ENCODE measurements around the gene LAMA4.

LAMA4 gene, protein sequence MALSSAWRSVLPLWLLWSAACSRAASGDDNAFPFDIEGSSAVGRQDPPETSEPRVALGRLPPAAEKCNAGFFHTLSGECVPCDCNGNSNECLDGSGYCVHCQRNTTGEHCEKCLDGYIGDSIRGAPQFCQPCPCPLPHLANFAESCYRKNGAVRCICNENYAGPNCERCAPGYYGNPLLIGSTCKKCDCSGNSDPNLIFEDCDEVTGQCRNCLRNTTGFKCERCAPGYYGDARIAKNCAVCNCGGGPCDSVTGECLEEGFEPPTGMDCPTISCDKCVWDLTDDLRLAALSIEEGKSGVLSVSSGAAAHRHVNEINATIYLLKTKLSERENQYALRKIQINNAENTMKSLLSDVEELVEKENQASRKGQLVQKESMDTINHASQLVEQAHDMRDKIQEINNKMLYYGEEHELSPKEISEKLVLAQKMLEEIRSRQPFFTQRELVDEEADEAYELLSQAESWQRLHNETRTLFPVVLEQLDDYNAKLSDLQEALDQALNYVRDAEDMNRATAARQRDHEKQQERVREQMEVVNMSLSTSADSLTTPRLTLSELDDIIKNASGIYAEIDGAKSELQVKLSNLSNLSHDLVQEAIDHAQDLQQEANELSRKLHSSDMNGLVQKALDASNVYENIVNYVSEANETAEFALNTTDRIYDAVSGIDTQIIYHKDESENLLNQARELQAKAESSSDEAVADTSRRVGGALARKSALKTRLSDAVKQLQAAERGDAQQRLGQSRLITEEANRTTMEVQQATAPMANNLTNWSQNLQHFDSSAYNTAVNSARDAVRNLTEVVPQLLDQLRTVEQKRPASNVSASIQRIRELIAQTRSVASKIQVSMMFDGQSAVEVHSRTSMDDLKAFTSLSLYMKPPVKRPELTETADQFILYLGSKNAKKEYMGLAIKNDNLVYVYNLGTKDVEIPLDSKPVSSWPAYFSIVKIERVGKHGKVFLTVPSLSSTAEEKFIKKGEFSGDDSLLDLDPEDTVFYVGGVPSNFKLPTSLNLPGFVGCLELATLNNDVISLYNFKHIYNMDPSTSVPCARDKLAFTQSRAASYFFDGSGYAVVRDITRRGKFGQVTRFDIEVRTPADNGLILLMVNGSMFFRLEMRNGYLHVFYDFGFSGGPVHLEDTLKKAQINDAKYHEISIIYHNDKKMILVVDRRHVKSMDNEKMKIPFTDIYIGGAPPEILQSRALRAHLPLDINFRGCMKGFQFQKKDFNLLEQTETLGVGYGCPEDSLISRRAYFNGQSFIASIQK (N-terminal part only)

DNA sequence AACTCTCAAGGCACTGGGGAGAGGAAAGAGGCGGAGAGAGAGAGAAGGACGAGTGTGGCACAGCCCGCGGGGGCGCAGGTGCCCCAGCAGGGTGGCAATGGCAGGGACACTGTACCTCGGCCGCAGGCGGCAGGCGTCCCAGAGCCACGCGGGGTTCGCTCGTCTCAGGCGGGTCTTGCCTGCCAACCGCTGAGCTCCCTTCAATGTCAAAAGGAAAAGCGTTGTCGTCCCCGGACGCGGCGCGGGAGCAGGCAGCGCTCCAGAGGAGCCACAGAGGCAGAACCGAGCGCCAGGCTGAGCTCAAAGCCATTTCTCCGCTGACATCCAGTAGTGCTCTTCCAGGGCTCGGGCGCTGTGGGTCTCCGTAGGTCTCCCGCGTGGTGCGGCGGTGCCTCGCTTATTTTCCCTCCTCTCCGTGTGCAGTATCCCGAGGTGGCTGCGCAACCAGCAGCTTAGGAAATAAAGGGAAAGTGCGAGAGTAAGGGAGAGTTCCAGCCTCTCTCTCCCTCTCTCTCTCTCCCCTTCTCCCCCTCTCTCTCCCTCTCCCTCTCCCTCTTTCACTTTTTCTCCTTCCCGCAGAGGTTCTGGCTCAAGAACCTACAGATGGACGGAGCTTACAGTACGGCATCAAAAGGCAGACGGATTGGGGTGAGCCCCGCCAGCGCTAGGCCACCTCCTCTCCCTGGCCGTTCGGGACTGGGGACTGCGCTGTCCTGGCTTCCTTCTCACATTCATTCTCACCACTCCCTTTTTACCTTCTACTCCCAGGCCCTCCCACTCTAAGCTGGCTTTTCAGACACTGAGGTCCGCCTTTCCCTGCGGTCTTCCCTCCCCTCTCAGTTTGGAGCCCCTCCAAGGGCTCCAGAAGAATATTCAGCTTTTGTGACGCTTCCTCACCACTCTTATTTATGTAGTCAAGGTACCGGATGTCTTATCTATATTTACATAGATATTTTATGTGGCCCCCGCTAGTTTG is at the start of gene LAMA4:
Gene LAMA4, minus strand, starts transcription at position 727 of the 976 bp plus-strand sequence. Its CDS starts 417 bp downstream, at position 310.
- no peak for DNase-seq

DNA sequence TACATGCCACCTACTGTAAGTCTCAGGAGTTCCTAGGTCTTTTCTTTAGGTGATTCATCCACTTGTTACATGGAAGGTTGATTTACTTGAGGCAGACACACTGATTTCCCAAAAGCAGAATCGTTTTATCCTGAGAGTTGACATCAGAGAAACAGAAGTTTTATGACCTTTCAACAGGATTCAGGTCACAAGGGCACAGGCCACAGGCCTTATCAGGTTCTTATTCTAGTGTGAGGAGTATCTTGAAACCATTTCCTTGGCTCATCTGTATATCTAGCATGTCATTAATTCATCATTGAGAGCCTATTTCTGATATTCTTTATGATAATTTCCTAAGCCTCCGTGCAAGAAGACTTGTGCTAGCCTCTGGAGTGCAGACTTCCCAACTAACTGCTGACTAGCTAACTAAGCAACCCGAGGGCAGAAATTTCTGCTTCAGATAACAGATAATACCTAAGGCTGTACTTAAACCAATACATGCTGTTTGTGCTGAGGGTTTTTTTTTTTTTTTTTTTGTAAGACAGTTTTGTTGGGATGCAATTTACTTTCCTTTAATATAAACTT is 47.9 kb upstream of the LAMA4 start:
- DNase-seq, result no peak

DNA sequence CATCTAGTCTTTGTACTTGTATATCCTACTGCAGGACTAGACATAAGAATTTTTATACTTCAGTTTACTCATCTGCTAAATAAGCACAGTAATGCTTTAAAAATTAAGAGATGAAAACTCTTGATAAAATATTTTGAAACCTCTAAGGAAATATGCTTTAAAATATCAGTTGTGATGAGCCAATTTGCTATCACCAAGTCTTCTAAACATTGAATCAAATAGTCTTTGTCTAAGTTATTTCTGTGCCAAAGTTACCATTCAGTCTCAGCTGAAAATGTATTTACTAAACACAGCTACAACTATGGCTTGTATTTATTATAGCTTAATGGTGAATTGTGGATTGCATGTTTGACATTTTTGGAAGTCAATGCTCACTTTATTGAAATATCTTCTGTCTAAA is 46.5 kb upstream of the LAMA4 start:
- DNase-seq, result no peak

DNA sequence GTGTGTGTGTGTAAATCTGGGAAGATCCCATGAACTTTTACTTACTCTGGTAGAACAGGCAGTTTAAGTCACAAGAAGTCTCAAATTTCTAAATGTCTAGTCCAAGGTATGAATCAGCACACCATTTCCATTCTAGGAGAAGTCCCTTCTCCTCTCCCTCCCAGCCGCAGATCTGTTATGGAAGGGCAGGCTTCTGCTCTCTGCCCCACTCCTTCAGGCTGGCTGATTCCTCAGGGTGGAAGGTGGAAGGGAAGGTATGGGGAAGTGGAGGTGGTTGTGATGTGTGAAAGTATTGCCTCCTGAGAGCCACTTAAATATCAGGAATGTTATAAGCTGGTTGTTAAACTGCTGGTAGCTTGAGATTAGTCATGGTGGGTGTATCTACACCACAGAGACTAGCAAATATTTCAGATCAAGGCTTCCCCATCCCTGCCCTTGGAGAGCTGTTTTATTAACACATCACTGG is 44.5 kb upstream of the LAMA4 start:
- no peak for DNase-seq

DNA sequence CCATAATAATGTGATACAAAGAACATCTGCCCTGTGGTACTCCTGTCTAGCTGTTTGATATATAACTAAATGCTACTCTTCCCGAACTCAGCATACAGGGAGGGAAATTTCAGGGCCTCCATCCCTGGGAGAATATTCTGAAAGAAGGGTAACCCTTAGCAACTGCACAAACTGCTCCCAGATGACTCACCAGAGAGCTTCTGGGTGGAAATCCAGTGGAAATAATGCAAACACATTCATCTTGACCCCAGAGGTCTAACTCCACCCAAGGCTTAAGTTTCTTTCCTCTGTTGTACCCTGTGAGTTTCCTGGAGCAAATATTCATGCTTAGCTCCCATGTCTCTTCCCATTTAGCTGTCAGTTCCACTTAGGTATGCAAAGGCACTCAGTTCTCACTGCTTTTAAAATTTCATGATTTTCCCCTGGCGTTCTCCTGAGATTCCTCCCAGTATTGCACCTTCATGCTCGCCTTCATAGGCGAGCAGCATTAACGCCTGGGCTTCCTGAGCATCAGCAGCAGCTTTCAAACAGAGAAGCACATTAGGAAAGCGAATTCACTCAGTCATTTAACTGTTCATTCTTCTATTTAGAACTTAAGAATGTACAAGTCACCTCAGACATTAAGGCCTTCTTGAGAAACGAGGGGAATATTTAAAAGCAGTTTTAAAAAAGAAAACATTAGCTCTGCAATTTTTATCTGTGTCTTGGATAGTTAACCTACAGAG is 43.8 kb upstream of the LAMA4 start:
- DNase-seq, result no peak

DNA sequence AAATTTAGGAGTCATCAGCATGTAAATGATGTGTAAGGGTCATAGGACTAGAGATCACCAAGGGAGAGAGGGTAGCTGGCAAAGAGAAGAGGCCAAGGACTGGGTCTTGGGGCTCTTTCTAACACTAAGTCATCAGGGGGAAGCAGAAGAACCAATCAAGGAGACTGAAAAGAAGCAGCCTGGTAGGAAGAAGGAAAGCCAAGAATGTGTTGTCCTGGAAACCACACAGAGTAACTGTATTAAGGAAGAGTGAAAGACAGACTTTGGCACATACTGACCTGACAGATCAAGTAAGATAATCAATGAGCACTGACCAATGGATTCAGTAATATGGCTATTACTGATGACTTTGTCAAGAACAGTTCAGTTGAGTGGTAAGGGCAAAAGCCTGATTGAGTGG is 42.3 kb upstream of the LAMA4 start:
- no peak for DNase-seq

DNA sequence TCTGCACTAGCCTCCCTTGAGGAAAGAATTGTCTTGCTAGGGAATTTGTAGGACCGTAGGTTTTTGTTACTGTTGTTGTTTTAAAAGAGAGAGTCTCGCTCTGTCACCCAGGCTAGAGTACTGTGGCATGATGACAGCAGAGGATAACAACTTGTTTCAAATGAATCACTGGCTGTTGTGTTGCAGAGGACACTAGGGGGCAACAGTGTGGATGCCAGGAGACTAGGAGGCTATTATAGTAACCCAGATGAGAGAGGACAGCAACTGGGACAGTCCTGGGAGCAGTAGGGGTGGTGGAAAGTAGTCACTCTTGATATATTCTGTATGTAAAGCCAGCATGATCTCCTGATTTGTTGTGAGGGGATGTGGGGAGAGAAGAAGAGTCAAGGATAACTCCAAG is 41.8 kb upstream of the LAMA4 start:
- no peak for DNase-seq

DNA sequence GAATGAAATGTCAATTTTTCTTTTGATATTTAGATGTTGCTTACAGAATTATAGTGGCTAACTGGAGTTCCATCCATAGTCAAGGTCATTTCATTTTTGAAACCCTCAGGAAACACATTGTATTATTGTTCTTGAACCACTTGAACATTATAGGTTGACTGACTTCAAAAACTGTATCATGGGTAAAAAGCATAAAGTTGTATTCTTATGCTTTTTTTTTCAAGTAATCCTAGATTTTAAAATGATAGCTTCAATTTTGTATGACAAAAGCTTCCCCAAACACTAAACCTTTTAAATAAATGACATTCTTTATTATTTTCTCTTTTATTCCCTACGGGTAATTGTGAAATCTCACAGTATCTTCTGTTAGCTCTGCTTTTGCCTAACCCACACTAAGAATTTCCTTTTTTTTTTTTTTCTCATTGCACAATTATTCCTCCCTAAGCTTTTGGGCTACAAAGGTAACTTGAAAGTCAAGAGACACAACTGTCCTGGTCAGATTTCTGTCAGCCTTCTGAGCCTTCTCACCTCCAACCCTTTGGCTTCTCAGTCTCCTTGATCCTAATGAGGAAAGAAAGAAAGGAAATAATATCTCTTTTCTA is 36.9 kb upstream of the LAMA4 start:
- DNase-seq, result no peak

DNA sequence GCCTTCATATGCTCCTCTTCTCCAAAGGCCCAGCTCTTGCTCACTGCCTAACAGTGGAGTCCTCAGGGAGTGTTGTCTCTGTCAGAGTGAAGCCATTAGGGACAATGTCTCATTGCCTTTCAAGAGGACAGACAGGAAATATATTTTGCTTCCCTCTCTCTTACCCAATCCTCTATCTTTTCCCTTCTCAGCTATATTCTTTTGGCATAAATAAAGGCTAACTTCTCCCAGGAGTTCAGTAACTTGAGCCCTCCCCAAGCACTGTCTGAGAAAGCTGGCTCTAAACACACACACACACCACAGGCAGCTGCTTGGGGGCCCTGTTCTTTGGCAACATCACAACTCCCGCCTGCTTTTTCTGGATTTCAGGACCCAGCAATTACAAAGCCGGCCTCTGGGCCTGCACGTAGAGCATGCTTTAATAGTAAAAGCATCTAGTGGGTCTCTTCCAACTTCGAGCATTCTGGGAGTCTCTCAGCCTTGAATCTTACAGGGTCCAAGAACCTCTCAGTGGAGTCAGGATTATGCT is 34.7 kb upstream of the LAMA4 start:
- DNase-seq, result no peak

DNA sequence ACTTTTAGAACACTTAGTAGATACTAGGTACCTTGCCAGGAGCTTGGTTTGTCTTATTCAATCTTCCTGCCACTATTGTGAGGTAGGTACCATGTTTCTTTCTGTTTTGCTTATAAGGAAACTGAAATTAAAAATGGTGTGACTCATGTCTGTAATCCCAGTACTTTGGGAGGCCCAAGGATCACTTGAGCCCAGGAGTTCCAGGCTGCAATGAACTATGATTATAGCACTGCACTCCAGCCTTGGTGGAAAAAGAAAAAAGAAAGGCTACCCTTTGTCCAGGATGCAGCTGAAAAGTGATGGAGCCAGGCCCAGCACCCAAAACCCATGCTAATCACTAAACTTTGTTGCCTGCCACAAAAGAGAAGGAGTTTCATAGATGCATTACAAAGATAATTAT is 34.1 kb upstream of the LAMA4 start:
- no peak for DNase-seq

DNA sequence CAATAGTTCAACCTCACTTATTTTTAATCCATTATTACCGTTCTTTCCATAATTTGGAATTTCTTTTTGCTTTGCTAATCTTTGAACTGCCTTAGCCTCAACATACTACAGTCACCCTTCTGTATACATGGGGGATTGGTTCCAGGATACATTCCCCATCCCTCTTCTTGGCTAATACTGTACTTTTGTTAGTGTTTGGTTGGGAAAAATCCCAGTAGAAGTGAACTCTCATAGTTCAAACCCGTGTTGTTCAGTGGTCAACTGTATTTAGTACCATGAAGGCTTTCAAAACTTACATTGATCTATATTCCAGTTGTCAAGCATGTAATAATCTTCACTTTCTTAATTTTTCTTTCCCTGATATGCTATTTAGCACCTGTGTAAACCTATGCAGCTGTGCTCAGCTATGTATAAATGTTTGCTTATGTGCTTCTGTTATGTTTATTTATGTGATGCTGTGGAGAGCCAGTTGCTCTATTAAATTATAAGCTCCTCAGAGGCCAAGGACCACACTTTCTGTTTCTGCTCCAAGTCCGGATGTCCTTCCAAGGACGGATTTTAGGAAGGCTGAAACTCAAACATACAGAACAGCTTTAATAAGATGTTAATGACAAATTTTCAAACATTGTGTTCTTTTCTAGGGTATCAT is 33.3 kb upstream of the LAMA4 start:
- no peak for DNase-seq

DNA sequence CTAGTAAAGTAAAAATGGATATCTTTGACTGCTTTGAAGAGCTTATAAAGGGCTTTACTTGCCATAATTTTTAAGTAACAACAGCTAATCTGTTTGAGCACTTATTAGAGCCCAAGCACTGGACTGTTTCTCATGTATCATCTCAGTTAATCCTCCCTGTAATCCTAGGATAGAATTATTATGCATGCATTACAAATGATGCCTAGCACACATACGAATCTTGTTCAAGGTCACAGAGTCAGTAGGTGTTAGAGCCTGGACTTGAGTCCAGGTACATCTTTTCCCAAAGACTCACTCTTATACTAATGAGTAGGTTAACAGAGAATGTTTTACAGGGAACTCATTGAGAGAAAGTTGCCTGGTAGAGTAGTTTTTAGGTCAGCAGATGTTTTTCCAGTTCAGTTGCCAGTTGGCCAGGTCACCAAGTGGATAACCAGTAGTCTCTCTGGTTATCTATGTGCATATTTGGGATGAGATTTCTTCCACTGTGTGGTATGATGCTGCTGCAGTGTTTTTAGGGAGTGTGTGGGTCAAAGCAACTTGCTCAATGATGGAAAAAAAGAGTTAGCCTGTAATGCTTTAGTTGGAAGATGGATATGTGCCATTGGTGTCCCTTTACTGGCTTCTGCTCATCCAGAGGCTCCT is 32.3 kb upstream of the LAMA4 start:
- no peak for DNase-seq

DNA sequence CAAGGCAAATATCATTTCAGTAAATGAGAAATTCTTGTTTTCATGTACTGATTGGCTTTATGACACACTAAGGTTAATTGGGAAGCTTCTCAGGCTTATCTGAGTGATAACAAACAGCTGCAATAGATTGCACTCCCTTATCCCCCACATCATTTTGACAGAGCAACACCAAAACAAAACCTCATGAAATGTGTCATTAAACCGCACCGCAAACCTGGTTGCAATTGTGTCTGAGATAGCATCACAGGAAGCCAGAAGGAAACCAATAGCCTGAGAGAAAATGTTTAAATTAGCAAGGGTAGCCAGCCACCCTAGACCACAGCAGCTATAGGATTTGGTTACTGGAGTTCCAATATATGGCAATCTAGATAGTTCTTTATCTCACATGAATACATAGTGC is 31.6 kb upstream of the LAMA4 start:
- peak; percentile 25 for DNase-seq

DNA sequence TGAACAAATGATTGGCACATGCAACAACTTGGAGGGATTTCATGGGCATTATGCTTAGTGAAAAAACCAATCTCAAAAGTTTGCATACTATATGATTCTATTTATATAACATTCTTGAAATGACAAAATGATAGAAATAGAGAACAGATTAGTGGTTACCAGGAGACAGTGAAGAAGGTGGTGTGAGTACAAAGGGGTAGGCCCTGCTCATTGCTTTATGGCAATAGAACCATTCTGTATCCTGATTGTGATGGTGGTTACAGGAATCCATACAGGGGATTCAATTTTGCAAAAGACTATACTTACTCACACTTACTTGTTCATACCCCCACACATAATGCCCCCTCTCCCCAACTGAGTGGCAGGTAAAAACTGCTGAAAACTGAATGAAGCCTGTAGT is 30.2 kb upstream of the LAMA4 start:
- no peak for DNase-seq

DNA sequence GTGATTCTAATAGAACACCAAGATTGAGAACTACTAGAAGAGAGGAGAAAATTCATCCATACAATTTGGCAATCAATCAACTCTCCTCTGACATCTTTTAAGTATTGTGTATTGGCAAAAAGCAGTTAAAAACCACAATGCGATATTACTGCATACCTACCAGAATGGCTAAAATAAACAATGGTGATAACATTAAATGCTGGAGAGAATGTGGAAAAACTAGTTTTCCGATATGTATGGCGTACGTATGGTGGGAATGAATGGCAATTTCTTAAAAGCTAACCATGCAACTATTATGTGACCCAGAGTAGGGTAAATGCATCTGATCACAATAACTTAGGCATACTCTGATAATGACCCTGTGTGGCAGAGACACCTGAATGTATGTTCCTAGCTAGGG is 29.3 kb upstream of the LAMA4 start:
- no peak for DNase-seq

DNA sequence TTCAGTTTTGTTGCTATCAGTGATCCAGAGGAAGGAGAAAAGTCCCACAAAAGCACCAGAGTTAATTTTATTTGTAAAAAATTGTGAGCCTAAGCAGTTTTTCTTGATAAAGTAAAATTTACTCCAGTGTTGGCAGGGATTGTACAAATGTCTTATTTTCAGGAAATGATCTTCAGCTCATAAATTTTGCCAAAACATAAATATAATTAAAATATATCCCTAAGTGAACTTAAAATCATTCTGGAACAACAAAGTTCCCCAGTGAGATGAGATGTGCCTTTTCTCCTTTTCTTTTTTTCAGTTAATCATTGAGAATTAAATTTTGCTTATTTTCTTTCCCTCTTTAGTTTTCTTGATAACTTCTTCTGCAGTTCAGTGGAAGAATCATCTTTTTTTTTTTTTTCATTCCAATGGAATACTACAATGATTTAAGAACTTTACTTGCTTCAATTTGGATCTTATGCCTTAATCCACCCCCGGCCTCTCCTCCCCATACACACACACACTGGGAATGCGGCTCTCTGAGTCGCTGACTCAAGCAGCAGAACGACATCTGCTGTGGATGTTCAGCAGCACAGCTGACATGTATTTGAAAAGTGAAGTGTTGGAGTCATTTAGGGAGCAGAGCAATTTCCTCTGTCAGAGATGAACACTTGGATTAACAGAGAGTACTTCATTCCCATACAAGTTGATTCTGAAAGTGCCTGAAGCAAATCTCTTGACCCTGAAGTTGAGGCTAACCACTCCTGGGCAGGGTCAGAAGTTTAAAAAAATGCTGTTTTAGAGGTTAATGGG is 27.7 kb upstream of the LAMA4 start:
- no peak for DNase-seq

DNA sequence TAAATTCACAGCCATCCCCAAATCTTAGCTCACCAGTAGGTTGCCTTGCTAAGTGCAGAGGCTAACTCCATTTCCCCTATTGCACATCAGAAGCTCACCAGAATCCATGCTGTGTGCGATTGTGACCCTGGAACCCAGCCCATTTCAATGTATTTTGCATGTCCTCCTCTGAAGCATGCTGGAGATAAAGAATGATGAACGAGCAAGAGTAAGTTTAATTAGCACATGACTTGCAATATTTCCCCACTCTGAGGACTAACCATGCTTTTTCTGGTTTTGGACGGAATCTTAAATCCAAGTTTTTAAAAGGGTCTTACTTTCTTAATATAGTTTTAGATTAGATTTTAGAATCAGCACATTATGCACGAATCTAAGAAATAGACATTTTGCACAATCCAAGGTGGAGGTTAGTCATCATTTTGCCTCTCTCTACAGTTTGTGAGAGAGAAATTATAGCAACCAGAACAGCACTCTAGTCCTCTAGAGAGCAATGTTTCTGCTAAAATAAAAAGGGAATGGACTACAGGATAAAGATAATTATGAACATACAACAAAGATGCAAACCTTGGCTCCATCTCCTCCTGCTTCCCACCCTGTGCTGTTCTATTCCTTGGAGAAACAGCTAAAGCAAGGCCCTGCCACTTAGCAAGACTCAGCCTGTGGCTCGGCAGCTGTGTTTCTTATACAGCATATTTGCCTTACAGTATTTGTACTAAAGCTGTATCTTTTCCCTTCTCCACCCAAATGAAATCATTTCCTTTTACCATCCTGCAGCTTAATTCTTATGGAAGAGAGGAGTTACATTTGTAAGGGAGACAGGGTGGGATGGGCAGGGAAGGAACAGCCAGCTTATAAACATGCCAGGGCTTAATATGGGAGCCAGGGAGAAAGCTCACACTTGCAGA is 24.9 kb upstream of the LAMA4 start:
- DNase-seq, result no peak

All from activated CD8-positive, alpha-beta memory T cell treated with anti-CD3 and anti-CD28 coated beads, Interleukin-2, amount 50 U/mL, for 4 hours (primary cell).